ENCODE results near the gene CCDC69.

The CCDC69 gene

DNA sequence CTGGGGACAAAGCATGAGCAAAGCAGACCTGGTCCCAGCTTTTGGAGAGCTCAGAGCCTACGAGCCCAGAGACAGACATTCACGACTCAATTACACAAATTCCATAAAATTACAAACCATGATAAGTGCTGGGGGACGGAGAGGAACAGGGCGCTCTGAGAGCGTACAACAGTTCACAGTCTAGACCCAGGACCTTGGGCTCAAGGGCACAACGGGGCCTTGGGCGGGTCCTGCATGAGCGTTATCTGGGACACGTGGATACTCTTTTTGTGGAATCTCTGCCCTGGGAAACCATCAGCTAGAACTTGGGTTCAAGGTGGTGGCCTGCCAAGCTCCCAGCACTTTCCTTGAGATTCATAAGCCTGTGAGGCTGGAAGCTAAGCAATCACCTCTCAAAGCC lies 56.9 kb downstream of the CCDC69 start:
- DNase-seq = no peak
- TF ChIP-seq POLR2A (IDR thresholded peaks at IDR 0.05; ENCODE audit: low read length) (no peak), GATA1 (IDR thresholded peaks at IDR 0.05; ENCODE audit: low read depth, low read length) (no peak)

DNA sequence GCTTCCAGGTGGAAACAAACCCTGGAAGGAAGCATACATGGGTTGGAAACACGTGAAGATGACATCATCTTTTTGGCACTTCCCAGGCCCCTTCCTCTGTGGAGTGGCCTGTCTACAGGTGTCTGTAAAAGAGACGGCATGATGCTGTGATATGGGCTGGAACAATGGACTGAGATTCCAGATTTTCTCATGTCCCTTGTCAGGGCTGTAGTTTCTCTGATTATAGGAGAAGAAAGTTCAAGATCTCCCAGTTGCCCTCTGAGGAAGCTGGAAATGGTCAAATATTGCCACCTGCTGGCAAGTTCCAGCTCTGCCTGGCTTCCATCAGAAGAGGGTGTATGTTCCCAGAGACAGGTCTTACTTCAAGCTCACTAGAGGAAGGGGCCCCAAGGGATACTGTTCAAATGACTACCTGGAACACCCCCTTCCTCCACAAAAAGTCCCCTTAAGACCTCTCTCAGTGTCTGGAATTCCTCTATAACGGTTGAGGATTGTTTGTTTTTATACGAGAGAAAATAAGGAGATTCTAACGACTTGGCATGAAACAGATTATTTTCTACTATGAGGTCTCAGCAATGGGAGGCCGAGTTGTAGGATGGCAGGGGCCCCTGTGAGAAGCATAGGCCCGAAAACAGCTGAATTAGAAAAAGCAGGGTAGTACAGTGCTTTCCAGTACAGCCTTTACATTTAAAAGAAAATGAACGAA lies 59.1 kb downstream of the CCDC69 start:
- peak; percentile 73 to 83 for DNase-seq
- TF ChIP-seq GATA1 (IDR thresholded peaks at IDR 0.05; ENCODE audit: low read depth, low read length) (no peak), POLR2A (IDR thresholded peaks at IDR 0.05; ENCODE audit: low read length) (no peak)

DNA sequence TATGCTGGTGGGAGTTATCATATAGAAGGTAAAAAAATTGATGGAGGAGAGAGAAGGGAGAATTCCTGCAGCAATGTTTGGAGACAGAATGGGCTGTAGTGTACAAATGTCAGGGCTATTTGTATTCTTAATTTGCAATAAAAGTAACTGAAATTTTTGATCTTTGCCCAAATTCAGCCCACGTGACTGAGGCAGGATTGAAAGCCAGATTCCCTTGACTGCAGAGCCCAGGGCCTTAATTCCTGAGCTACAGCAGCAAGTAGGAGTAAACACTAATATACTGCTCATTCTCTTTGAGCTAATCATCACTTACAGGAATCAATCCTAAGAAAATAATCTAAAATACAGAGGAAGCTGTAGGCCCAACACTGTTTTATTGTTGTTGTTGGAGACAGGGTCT lies 61.1 kb downstream of the CCDC69 start:
- TF ChIP-seq GATA1 (IDR thresholded peaks at IDR 0.05; ENCODE audit: low read depth, low read length) (no peak), POLR2A (IDR thresholded peaks at IDR 0.05; ENCODE audit: low read length) (no peak)
- DNase-seq = no peak

DNA sequence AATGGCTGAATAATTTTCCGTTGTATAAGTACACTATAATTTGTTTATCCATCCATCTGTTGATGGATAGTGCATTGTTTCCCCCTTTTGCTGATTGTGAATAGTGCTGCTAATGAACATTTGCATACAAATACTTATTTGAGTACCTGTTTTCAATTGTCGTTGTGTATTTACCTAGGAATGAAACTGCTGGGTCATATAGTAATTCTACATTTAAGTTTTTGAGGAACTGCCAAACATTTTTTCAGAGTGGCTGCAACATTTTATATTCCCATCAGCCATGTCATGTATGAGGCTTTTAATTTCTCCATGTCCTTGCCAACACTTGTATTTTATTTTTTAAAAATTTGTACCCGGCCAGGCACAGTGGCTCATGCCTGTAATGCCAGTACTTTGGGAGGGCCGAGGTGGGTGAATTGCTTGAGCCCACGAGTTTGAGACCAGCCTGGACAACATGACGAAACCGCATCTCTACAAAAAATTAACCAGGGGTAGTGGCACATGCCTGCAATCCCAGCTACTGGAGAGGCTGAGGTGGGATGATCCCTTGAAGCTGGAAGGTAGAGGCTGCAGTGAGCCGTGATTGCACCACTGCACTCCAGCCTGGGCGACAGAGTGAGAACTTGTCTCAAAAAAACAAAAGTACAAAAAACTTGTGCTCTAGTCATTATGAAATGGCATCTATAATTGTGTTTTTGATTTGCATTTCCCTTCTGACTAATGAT lies 64.1 kb downstream of the CCDC69 start:
- no peak for DNase-seq

DNA sequence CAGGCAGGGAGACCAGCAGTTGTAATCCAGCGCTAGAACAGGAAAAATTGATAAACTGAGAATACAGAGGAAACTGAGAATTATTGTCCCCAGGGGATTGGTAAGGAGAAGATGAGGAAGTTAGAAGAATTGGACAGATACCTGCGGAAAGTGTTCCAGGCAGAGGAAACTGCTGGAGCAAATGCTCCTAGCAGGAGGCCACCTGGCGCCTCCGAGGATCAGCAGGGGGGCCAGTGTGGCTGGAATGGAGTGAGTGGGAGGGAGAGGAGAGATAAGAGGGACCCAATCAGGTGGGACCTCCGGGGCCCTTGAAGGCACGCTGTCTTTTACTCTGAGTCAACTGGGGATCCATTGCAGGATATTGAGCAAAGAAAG lies 65.6 kb downstream of the CCDC69 start:
- TF ChIP-seq GATA1 (IDR thresholded peaks at IDR 0.05; ENCODE audit: low read depth, low read length) (no peak), POLR2A (IDR thresholded peaks at IDR 0.05; ENCODE audit: low read length) (no peak)
- no peak for DNase-seq

More for the DNA sequence above, 64.1 kb downstream of the CCDC69 start:
- TF ChIP-seq GATA1 (IDR thresholded peaks at IDR 0.05; ENCODE audit: low read depth, low read length) = no peak
- no peak for TF ChIP-seq POLR2A (IDR thresholded peaks at IDR 0.05; ENCODE audit: low read length)

DNA sequence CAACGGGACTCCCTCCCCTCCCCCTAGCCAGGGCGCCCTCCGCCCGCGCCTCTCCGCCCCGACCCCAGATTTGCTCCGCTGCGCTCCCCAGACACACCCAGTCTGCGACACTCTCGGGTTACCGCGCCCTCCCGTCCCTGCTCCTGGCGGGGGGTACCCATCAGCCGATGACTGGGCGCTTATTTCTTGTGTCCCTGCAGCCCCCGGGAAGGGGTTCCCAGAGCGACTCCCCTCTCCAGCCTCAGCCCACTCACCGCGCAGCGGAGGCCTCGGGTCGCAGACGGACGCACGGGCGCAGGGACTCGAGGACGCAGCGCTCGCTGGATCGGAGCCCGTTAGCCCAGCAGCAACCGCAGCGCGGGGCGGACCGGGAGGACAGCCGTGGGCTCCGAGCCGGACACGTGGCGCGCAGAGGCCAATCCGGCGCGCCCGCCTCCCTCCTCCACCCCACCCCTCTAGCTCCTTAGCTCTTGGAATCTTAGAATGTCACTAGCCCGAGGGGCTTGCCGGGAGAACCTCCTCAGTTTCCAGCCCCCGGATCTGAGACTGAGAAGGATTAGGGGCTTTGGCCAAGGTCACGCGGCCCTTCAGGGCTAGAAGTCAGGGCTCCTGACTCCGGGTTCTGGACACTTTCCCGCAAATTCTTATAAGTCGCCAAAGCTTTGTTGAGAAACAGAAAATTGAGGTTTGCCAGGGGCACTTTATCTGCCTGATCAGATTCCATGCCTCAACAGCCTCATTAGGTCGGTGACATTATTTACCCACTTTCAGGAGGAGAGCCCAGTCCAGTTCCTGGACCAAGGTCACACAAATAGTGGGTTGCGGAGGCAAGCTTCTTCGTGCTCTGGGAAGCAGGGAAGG lies 66.2 kb downstream of the CCDC69 start, which contains the start of gene ANXA6:
Gene ANXA6 (minus strand): TSS at position 354 of the 861 bp plus-strand sequence. CDS start 9,878 bp downstream, outside the sequence.
- TF ChIP-seq POLR2A (IDR thresholded peaks at IDR 0.05; ENCODE audit: low read length) = no peak
- TF ChIP-seq GATA1 (IDR thresholded peaks at IDR 0.05; ENCODE audit: low read depth, low read length) = no peak
- peak; percentile 61 to 69 for DNase-seq

DNA sequence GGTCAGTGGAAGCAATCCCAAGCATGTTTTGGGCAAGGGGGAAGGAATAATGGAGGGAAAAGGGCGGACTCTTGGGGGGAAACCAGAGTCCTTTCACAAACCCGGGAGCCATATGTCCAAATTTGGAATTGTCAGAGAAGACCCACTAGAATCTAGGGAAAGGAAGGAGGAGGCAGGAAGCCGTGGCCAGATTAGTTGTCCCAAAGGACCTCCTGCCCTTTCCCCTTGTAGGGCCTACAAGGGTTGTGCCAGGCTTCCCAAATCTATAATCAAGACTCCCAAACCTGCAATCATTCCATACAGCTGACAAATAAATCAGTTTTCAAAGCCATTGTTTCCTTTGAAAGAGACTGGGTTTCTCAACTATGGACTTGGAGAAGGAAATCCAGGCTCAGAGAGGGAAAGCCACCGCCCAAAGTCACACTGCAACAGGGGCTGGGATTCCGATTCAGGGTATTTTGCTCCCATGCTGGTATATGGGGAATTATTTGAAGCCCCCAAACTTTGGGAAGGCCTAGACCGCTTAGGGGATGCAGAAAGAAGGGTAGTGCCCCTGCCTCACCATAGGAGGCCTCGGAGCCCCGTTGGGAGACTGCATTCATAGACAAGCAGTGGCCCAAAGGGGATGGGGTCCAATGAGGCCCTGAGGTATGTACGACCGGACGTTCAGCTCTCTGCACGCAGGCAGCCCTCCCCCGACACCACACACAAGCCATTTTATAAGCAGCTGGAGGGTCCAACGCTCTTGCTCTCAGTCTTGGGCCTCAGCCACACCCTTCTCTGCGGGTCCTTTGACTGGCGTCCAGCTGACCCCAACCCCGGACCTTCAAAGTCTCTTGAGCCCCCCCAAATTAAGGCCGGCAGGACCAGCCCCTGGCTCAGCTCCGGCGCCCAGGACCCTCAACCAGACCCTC lies 67.1 kb downstream of the CCDC69 start:
- TF ChIP-seq POLR2A (IDR thresholded peaks at IDR 0.05; ENCODE audit: low read length) = no peak
- no peak for TF ChIP-seq GATA1 (IDR thresholded peaks at IDR 0.05; ENCODE audit: low read depth, low read length)
- DNase-seq = no peak

DNA sequence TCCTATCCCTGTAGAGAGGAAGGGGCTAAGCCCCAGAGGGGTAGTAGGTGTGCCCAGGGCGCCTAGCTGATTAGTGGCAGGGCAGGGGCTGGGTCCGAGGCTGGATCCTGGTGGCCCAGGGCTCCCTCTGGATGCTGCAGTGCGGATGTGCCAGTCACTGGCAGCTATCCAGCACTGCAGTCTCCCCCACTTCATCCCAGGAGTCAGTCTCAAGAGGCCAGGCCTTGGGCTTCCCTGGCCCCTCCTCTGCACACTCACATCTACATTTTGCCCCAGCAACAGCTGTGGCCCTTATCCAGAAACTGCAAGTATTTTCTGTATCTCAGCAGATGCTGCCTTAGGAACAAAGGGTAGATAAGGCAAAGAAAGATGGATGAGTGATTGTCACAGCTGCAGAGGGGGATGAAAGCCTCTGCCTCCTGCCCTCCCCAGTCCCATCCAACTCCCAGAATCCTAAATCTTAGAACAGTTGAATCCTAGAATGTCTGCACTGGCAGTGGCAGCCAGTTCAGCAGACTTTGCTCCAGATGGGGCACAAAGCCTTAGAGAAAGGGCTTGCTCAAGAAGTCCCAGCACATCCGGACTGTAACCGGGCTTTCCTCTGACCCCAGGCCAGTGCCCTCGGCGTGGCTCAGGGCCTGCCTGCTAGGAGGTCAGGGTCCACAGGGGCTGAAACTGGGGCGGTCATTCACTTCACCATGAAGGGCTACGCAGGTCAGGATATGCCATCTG lies 68.0 kb downstream of the CCDC69 start:
- peak in 1 of 2 experiments; percentile 67 for DNase-seq
- TF ChIP-seq POLR2A (IDR thresholded peaks at IDR 0.05; ENCODE audit: low read length) = no peak
- no peak for TF ChIP-seq GATA1 (IDR thresholded peaks at IDR 0.05; ENCODE audit: low read depth, low read length)

DNA sequence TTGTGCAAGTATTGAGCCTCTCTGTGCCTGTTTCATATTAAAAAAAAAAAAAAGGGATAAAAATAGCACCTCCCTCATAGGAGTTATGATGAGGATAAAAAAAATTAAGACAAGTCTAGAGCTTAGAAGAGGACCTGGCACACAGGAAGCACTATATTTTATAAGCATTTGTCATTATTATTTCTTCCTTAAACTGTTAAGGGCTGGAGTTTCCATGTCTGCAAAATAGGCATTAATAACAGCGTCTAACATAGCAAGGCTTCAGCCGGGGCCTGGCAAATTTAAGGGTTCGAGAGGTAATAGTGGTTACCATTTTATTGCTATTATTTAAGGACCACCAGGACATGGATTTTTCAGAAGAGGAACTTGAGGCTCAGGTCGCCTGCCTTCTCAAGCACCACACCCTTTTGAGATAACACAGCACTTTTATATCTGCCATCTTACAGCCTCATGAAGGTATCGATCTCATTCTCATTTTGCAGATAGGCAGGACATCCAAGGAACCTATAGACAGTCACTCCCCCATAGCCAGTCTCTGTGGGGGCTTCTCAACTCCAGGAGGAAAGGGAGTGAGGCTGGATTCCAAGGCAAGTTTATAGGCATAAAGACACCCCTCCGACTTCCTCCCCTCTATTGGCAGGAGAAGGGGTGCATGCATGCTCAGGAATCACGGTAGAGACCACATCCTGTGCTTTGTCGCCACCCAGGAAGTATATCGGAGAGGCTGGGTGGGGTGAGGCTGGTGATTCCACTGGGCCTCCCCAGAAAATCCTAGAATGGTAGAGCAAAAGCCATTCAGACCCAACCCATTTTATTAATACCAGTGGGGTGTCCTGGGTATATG lies 68.7 kb downstream of the CCDC69 start:
- TF ChIP-seq GATA1 (IDR thresholded peaks at IDR 0.05; ENCODE audit: low read depth, low read length) (no peak), POLR2A (IDR thresholded peaks at IDR 0.05; ENCODE audit: low read length) (no peak)
- peak in 1 of 2 experiments; percentile 9 for DNase-seq

DNA sequence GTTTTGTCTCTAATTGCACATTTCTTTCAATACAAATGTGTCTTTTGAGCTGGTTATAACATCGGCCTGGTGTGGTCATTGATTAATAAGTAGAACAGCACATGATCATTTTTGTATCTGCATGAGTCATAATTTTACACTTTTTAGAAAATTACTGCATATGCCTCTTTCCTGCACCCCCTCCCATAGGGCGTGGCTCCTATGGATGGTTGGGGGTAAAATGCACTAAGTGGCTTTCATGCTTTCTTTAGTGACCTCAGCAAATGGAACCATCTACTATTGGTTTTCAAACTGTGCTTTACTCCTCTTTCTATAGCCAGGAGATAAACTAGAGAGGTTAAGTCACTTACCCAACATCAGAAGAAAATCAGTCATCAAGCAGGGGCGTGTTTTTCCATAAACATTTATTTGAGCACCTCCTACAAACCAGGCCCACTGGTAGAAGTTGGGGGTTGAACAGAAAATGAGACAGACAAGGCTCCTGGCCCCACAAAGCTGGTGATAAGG lies 70.1 kb downstream of the CCDC69 start:
- DNase-seq = no peak
- TF ChIP-seq GATA1 (IDR thresholded peaks at IDR 0.05; ENCODE audit: low read depth, low read length) (no peak), POLR2A (IDR thresholded peaks at IDR 0.05; ENCODE audit: low read length) (no peak)

DNA sequence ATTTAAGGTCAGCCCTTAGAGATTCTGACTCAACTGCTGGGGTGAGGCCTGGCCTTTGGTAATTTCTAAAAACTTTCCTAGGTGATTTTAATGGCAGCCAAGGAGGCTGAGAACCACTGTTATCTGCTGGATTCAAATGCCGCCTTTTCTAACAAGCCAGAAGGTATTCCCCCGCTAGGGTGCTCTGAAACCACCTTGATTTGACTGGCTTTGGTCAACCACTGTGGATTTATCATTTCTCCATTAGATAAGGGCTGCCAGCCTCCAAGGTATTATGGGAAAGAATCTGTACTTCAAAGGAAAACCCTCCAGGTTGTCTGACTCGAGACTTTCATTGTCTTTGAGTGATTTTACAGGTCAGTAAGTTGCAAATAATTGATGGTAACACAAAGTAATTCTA lies 70.6 kb downstream of the CCDC69 start:
- no peak for DNase-seq
- TF ChIP-seq POLR2A (IDR thresholded peaks at IDR 0.05; ENCODE audit: low read length) (no peak), GATA1 (IDR thresholded peaks at IDR 0.05; ENCODE audit: low read depth, low read length) (no peak)

Data from erythroblast (primary cell).